ENCODE data around the gene FHOD1. TPM values are rescaled to one million over a fixed set of nuclear protein-coding genes. Genes with fewer than 3 reads are reported as not detected.

The FHOD1 gene
- total and polyA plus RNA-seq, 9 of the 15 experiments (the other 6 are each of a cell fraction or from before 2014, with no cell fraction given) = 18.7 to 126 (median 32.3) TPM

- Histone ChIP-seq H3K4me3 (no peak overlapping the region), H3K4me2 (ENCODE audit: insufficient read depth, low read length) (no peak overlapping the region), H3K9ac (ENCODE audit: insufficient read depth in 1 of 2, low read depth in 2 of 2, low read length in 2 of 2) (no peak overlapping the region), H2AFZ (ENCODE audit: low read depth, low read length) (no peak overlapping the region), H3K27ac (ENCODE audit: extremely low read depth, low read depth, low read length) (no peak overlapping the region), H3K9me1 (ENCODE audit: control insufficient read depth, insufficient read depth, low read length) (peaks cover 4% of the 10 kb centered on the region), H3K4me1 (replicated peaks in 1 of 2; ENCODE audit: control insufficient read depth in 2 of 2, insufficient read depth in 2 of 2, low read length in 2 of 2) (peaks cover 0 to 4% of the 10 kb centered on the region in 2 experiments; a peak in 1 of 5 replicates), H3K9me3 (replicated peaks; ENCODE audit: control insufficient read depth, insufficient read depth, low read depth, low read length) (no peaks in the 10 kb centered on the region), H4K20me1 (replicated peaks; ENCODE audit: control insufficient read depth, insufficient read depth, low read length) (no peaks in the 10 kb centered on the region), H3K27me3 (ENCODE audit: control insufficient read depth in 2 of 2, insufficient read depth in 2 of 2, low read length in 2 of 2) (peaks cover 19 to 37% of the 10 kb centered on the region in 2 experiments), H3K36me3 (ENCODE audit: control insufficient read depth, insufficient read depth, low read length) (no peaks in the 10 kb centered on the region), H3K79me2 (ENCODE audit: control insufficient read depth, insufficient read depth, low read length) (no peaks in the 10 kb centered on the region)
- BruUV-seq (replicated peaks) = no TSS peak
- in situ Hi-C loops (cut with MboI) = no loop called here
- DNase-seq (ENCODE audit: extremely low read depth in 1 of 4, low spot score in 3 of 4) = no peak
- no peak for FAIRE-seq
- intact Hi-C loops (cut with micrococcal nuclease) = no loop called here
- WGBS (ENCODE audit: insufficient coverage, low coverage, missing lambda C conversion rate) = 12% methylated on average over 7 of the region's 7 CpGs
- no peak for ATAC-seq
- no peak for TF ChIP-seq DLX4 (CRISPR knock-in tag; IDR thresholded peaks at IDR 0.05)
- TF ChIP-seq NR1H2 (CRISPR knock-in tag; IDR thresholded peaks at IDR 0.05) = no peak
- no peak for TF ChIP-seq RUNX1 (IDR thresholded peaks at IDR 0.05; ENCODE audit: low read depth)
- TF ChIP-seq SOX6 (IDR thresholded peaks at IDR 0.05) = no peak
- TF ChIP-seq PTTG1 (tag; IDR thresholded peaks at IDR 0.05; ENCODE audit: low read depth) = no peak
- no peak for TF ChIP-seq RBM25 (IDR thresholded peaks at IDR 0.05; ENCODE audit: low read depth, low read length, severe bottlenecking)
- TF ChIP-seq ATF2 (CRISPR knock-in tag; IDR thresholded peaks at IDR 0.05) = no peak
- TF ChIP-seq HDAC3 (IDR thresholded peaks at IDR 0.05; ENCODE audit: borderline replicate concordance, partially characterized antibody) = no peak
- no peak for TF ChIP-seq AFF4 (CRISPR knock-in tag; IDR thresholded peaks at IDR 0.05)
- no peak for TF ChIP-seq RBFOX2 (IDR thresholded peaks at IDR 0.05; ENCODE audit: low read depth, low read length)
- TF ChIP-seq ZNF445 (CRISPR knock-in tag; IDR thresholded peaks at IDR 0.05; ENCODE audit: low read depth) = no peak
- no peak for TF ChIP-seq ZZZ3 (IDR thresholded peaks at IDR 0.05)
- TF ChIP-seq RHOXF2B (CRISPR knock-in tag; conservative IDR thresholded peaks at IDR 0.05) = no peak
- TF ChIP-seq SIN3A (IDR thresholded peaks at IDR 0.05; ENCODE audit: borderline replicate concordance in 2 of 2, control insufficient read depth in 1 of 2, low read depth in 2 of 2, low read length in 2 of 2) = no peak
- TF ChIP-seq POLR2AphosphoS2 (IDR thresholded peaks at IDR 0.05; ENCODE audit: low read length) = no peak
- ChIA-PET POLR2A (interaction anchor here (2.2 kb wide), 1 partner anchor 11 kb away, joined by 10 read pairs; no protein-coding TSS in a partner anchor), CTCF (ENCODE audit: low intra/inter-chr PET ratio) (no interaction called here)
These were observed 47.7 kb upstream of the FHOD1 start for GRCh38 chr16:67294938-67295361.

Measured in K562 (cell line).